Activated naive CD8-positive, alpha-beta T cell (primary cell): ENCODE measurements around the gene NPAS2.

ENCODE experiments used
- H3K27ac Mint-ChIP-seq: one replicate; pipeline ENCODE4 v1.8.0; 2021; ENCODE audit warnings: mixed read lengths
- H3K27me3 Mint-ChIP-seq: one replicate; pipeline ENCODE4 v1.8.0; 2021; ENCODE audit warnings: mixed read lengths
- H3K36me3 Mint-ChIP-seq: one replicate; pipeline ENCODE4 v1.8.0; 2021; ENCODE audit warnings: mixed read lengths
- H3K4me1 Mint-ChIP-seq: one replicate; pipeline ENCODE4 v1.8.0; 2021; ENCODE audit warnings: low read depth, mixed read lengths
- H3K4me3 Mint-ChIP-seq: one replicate; pipeline ENCODE4 v1.8.0; 2021; ENCODE audit warnings: mild to moderate bottlenecking, mixed read lengths
- H3K9me3 Mint-ChIP-seq: one replicate; pipeline ENCODE4 v1.8.0; 2021; ENCODE audit warnings: low read depth, mixed read lengths

NPAS2 gene, protein sequence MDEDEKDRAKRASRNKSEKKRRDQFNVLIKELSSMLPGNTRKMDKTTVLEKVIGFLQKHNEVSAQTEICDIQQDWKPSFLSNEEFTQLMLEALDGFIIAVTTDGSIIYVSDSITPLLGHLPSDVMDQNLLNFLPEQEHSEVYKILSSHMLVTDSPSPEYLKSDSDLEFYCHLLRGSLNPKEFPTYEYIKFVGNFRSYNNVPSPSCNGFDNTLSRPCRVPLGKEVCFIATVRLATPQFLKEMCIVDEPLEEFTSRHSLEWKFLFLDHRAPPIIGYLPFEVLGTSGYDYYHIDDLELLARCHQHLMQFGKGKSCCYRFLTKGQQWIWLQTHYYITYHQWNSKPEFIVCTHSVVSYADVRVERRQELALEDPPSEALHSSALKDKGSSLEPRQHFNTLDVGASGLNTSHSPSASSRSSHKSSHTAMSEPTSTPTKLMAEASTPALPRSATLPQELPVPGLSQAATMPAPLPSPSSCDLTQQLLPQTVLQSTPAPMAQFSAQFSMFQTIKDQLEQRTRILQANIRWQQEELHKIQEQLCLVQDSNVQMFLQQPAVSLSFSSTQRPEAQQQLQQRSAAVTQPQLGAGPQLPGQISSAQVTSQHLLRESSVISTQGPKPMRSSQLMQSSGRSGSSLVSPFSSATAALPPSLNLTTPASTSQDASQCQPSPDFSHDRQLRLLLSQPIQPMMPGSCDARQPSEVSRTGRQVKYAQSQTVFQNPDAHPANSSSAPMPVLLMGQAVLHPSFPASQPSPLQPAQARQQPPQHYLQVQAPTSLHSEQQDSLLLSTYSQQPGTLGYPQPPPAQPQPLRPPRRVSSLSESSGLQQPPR

DNA sequence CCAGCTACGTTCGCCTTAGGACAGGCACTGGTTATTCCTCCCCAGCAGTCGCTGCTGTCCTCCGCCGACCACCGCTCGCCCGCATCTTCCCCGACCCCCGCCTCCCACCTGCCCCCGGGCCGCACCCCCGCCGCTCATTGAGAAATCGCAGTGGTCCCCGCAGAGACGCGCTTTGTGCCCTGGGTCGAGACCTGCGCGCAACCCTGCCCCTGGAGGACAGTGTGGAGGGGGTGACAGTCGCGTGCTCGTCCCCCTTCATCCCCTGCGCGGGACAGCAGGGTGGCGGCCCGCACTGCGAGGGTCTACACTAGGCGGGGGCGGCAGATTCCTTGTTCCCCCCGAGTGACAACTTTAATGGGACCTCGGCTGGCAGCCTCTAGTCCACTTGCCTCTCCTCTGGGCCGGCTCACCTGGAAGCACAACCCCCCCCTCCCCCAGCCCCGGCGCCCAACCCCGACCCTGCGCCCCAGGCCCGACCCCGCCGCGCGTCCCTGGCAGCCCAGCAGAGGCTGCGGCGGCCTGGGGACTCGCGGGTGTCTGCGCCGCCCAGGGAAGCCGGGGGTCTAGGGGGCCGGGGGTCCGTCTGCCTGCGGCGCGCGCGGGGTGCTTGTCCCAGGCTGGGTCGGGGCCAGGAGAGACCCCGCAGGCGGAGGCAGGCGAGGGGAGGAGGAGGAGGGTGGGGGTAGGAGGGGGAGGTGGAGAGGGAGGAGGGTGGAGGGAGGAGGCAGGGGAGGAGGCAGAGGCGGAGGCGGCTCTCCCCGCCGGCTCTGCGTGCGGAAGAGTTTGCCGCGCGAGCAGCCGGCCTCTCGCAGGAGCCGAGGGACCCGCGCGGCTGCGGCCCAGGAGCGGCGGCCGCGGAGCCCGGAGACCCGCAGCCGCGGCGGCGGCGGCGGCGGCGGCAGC is at the start of gene NPAS2:
Gene NPAS2 (plus strand): TSS at position 770 of the 903 bp plus-strand sequence. CDS start 84,616 bp downstream, outside the sequence.
- H3K4me1 Mint-ChIP-seq = peaks cover 30% of the 10 kb centered on the region
- peaks cover 15% of the 10 kb centered on the region for H3K27me3 Mint-ChIP-seq
- H3K36me3 Mint-ChIP-seq = no peaks in the 10 kb centered on the region
- H3K27ac Mint-ChIP-seq = peak within 1 kb of the TSS; percentile 9
- H3K4me3 Mint-ChIP-seq = peak within 1 kb of the TSS; percentile 78
- no peaks in the 10 kb centered on the region for H3K9me3 Mint-ChIP-seq

DNA sequence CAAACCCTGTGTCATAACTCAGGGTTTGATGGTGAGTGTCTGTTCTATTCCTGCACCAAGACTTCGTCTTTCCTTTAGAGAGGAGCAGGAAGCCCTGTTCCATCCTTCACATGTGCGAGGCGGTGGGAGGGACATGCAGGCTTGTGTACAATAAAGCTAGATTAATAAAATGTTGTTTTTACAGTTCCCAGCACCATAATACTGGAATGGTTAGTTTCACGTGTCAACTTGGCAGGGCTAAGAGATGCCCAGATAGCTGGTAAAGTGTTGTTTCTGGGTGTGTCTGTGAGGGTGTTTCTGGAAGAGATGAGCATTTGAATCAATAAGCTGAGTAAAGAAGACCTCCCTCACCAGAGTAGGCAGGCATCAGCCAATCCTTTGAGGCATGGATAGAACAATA is 48.8 kb upstream of the NPAS2 start:
- Mint-ChIP-seq H3K36me3 (peaks cover 3% of the 10 kb centered on the region), H3K27ac (no peak overlapping the region), H3K27me3 (no peaks in the 10 kb centered on the region)

DNA sequence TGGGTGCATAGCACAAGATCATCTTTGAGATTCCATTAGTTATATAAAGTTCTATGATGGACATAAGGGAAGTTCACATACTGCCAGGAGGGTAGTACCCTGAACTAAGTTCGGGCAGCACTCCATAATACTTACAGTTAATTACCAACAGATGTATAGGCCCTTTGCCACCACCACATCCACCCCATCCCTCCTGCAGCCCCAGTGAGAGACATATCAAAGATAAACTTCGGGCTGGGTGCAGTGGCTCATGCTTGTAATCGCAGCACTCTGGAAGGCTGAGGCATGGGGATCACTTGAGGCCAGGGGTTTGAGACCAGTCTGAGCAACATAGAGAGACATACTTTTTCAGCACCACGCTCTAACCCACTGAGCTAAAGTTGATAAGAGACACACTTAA is 46.4 kb upstream of the NPAS2 start:
- Mint-ChIP-seq H3K9me3 (no peaks in the 10 kb centered on the region), H3K27ac (no peak overlapping the region), H3K4me1 (no peaks in the 10 kb centered on the region), H3K36me3 (no peaks in the 10 kb centered on the region), H3K27me3 (no peaks in the 10 kb centered on the region), H3K4me3 (no peak overlapping the region)

More for the DNA sequence above, 48.8 kb upstream of the NPAS2 start:
- H3K9me3 Mint-ChIP-seq = no peaks in the 10 kb centered on the region
- H3K4me1 Mint-ChIP-seq = no peaks in the 10 kb centered on the region
- no peak overlapping the region for H3K4me3 Mint-ChIP-seq

DNA sequence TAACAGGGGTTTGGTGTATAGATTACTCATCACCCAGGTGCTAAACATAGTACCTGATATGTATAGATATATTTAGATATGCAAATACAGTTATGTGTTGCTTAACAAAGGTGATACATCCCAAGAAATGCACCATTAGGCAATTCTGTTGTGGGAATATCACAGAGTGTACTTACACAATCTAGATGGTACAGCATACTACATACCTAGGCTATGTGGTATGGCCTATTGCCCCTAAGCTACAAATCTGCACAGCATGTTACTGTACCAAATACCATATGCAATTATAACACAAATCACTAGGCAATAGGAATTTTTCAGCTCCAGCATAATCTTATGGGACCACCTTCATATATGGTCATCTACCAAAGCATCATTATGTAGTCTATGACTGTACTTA is 43.5 kb upstream of the NPAS2 start:
- Mint-ChIP-seq H3K4me3 (no peak overlapping the region), H3K27ac (no peak overlapping the region), H3K27me3 (no peaks in the 10 kb centered on the region), H3K36me3 (no peaks in the 10 kb centered on the region), H3K4me1 (no peaks in the 10 kb centered on the region), H3K9me3 (no peaks in the 10 kb centered on the region)

DNA sequence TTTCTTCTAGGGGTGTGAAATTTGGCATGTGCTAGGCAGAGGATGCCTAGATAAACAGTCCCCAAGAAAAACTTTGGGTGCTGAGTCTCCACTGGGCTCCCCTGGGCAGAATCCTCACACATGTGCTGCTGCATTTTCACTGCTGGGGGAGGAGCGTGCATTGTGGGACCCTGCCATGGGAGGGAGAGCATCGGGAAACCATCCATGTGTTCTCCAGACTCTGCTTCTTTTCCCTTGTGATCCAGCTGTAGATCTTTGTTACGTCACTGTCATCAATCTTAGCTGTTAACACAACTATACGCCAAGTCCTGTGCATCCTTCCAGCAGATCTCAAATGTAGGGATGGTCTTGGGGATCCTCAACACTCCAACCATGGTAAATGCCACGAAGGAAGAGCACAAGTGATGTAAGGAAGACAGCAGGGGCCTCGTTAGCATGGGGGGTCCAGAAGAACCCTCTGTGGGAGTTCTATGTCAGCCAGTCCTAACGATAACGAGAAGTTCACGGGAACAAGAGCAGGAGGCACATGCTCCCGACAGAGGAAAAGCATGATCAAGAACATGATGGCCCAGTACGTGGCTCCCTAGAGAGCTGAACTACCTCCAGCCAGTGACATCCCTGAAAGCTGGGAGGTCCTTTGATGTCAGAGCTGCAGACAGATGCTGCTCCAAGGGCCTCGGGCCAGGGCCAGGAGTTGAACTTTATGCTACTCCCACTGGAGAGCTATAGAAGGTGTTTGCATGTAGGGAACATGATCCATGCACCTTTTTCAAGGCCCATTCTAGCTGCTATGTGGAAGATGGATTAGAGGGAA is 41.1 kb upstream of the NPAS2 start:
- H3K9me3 Mint-ChIP-seq = no peaks in the 10 kb centered on the region
- H3K27ac Mint-ChIP-seq = no peak overlapping the region
- H3K4me3 Mint-ChIP-seq = no peak overlapping the region
- H3K27me3 Mint-ChIP-seq = no peaks in the 10 kb centered on the region
- H3K36me3 Mint-ChIP-seq = no peaks in the 10 kb centered on the region
- no peaks in the 10 kb centered on the region for H3K4me1 Mint-ChIP-seq

DNA sequence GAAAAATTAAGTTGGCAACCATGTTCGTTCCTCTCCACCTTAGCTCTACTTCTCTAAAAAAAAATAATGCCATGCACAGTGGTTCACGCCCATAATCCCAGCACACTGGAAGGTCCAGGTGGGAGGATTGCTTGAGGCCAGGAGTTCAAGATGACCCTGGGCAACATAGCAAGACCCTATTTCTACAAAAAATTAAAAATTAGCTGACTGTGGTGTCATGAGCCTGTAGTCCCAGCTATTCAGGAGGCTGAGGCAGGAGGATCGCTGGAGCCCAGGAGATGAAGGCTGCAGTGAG is 40.1 kb upstream of the NPAS2 start:
- Mint-ChIP-seq H3K27ac (no peak overlapping the region), H3K36me3 (no peaks in the 10 kb centered on the region), H3K4me3 (no peak overlapping the region)

DNA sequence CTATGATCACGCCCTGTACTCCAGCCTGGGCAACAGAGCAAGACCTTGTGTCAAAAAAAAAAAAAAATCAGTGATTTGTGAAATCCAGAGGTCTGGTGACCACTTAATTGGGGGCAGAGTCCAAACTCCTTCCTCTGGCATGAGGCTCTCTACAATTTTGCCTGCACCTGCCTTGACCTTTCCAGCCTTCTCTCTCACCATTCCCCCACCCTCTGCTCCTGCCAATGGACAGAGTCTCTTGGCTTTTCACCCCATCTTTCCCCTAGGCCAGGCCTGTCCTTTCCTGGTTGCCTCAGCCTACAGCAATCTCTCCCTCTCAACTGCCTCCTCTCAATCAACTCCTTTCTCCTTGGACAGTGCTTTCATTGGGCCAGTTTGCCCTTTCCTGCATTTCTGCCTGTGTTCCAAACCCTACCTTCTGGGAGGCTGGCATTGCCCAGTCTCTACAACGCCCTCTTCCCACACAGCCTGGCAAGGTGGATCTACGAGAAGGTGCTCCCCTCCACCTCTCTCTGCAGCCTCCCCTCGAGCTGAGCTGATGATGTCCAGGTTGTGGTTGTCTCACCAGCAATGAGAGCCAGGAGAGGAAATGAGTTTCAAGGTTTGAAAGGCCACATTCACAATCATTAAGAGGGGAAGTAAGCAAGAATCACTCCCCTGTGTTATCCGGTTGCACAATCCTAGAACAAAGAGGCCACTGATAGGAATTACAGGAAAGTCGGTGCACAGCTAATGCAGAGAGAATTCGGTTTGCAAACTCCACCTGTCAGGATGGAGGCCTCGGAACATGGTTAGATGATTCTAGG is 39.5 kb upstream of the NPAS2 start:
- Mint-ChIP-seq H3K36me3 (no peaks in the 10 kb centered on the region), H3K4me1 (no peaks in the 10 kb centered on the region), H3K27me3 (no peaks in the 10 kb centered on the region), H3K27ac (no peak overlapping the region), H3K4me3 (no peak overlapping the region), H3K9me3 (no peaks in the 10 kb centered on the region)

More for the DNA sequence above, 40.1 kb upstream of the NPAS2 start:
- Mint-ChIP-seq H3K27me3 (no peaks in the 10 kb centered on the region), H3K9me3 (no peaks in the 10 kb centered on the region), H3K4me1 (no peaks in the 10 kb centered on the region)

DNA sequence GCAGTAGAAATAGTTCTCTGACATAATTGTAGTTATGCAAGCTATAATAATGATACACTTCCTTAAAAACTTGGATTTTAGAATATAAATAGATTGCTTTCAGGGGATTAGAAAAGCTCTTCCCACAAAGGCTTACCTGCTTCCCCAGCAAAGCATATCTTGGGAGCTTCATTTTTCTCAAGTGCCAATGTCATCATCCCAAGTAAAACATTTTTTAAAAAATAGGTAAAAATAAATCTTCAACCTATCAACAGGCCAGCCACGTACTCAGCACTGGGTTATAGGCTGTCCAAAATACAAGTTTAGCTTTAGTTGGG is 39.0 kb upstream of the NPAS2 start:
- H3K4me3 Mint-ChIP-seq = no peak overlapping the region
- H3K4me1 Mint-ChIP-seq = no peaks in the 10 kb centered on the region
- no peaks in the 10 kb centered on the region for H3K27me3 Mint-ChIP-seq
- no peaks in the 10 kb centered on the region for H3K36me3 Mint-ChIP-seq
- H3K9me3 Mint-ChIP-seq = no peaks in the 10 kb centered on the region
- H3K27ac Mint-ChIP-seq = no peak overlapping the region

DNA sequence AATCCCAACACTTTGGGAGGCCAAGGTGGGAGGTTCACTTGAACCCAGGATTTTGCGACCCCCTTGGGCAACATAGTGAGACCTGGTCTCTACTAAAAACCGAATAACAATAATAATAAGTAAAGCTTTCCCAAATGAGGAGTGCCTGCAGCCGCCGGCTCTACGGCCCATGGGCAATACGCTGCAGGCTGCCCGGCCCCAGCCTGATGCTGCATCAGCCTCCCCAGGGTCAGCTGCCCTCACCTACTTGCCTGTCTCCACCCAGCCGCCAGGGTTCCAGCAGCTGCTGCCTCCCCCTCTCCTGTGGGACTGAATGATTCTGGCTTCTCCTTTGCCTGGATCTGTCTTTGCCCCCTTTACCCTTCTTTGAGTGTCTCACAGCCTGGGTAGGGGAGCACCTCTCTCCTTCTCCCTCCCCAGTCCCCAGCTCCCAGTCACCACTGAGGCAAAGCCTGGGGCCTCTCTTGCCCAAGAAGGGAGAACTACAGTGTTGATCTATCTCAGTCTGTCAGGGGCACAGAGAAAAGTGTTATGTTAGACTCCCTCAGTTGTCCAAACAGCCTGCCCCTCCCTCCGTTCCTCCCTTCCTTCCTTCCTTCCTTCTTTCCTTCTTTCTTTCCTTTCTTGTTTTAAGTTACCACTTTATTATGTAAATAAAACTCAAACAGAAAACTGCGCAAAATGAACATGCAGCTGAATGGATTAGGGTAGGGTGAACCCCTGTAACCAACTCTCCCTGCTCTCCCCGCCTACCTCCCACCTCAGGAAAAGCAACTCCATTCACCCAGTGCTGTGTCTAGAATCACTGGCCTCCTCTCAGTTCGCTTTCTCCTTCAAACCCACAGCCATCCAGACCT is 38.2 kb upstream of the NPAS2 start:
- no peak overlapping the region for H3K27ac Mint-ChIP-seq
- H3K27me3 Mint-ChIP-seq = no peaks in the 10 kb centered on the region
- H3K4me3 Mint-ChIP-seq = no peak overlapping the region
- H3K36me3 Mint-ChIP-seq = no peaks in the 10 kb centered on the region
- no peaks in the 10 kb centered on the region for H3K9me3 Mint-ChIP-seq
- H3K4me1 Mint-ChIP-seq = no peaks in the 10 kb centered on the region

DNA sequence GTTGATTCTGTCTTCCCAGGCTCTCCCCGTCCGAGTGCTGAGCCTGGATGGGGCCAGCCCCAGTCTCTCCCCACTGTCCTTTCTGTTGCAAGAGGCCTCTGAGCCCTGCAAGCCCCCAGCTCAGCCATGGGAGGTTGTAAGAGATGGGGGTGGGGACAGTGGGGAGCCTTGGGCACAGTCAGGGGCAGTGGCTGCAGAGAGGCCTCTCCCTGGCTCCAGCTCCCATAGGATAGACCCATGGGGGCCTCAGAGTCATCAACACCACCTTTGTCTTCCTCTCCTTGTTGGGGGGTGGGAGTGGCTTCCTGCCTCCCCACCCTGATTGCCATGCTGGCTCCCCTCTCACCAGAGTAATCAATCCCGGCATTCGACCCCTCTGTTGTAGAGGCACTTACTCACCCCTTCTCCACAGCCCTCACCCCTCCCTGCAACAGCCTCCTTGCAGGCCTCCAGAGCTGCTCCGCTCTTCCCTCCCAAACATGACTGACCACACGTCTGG is 37.5 kb upstream of the NPAS2 start:
- no peaks in the 10 kb centered on the region for H3K27me3 Mint-ChIP-seq
- H3K36me3 Mint-ChIP-seq = no peaks in the 10 kb centered on the region
- no peaks in the 10 kb centered on the region for H3K9me3 Mint-ChIP-seq
- no peaks in the 10 kb centered on the region for H3K4me1 Mint-ChIP-seq
- no peak overlapping the region for H3K4me3 Mint-ChIP-seq
- no peak overlapping the region for H3K27ac Mint-ChIP-seq

DNA sequence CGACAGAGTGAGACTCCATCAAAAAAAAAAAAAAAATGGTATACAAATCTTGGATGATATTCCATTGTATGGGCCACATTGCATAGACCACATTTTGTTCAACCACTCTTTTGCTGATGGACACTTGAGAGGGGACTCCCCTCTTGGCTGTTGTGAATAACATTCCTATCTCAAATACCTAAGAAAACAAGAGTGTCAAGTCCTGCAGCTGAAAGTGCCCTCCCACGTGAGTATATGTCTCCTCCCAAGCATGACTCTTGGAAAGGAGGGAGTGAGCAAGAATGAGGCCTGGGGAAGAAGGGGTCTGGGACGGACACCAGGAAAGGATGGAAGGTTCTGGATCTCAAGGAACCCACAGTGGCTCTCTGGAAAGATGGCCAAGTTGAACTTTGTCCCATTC is 36.0 kb upstream of the NPAS2 start:
- no peaks in the 10 kb centered on the region for H3K9me3 Mint-ChIP-seq
- no peaks in the 10 kb centered on the region for H3K27me3 Mint-ChIP-seq
- H3K4me3 Mint-ChIP-seq = no peak overlapping the region
- H3K36me3 Mint-ChIP-seq = no peaks in the 10 kb centered on the region
- H3K27ac Mint-ChIP-seq = no peak overlapping the region
- no peaks in the 10 kb centered on the region for H3K4me1 Mint-ChIP-seq

DNA sequence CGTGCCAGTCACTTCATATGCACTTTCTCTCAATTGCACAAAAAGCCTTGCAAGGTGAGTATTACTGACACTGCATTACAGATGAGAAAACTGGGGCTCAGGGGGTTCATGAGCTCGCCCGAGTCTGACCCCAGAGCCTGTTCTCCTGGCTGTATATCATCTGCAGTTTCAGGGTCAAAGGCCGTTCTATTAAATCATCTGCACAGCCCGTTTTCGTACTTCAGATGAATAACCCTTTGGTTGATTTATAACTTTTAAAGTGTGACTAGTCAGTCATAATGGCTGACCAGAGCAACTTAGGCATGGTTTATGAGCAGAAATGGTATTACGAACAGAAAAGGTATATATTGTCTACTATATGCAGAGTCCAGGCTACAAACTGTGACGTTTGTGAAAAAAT is 35.3 kb upstream of the NPAS2 start:
- Mint-ChIP-seq H3K27ac (no peak overlapping the region), H3K36me3 (no peaks in the 10 kb centered on the region), H3K4me3 (no peak overlapping the region), H3K4me1 (no peaks in the 10 kb centered on the region), H3K27me3 (no peaks in the 10 kb centered on the region), H3K9me3 (no peaks in the 10 kb centered on the region)
